HG02623 (cell line): ENCODE data around the gene XPNPEP2.

Source experiments
- ATAC-seq: cut with Tn5 transposase; IDR thresholded peaks from one replicate; pipeline ENCODE4 v1.9.1; 2021; ENCODE audit warnings: moderate library complexity; ENCODE audit not compliant: unreplicated experiment

The XPNPEP2 gene, protein sequence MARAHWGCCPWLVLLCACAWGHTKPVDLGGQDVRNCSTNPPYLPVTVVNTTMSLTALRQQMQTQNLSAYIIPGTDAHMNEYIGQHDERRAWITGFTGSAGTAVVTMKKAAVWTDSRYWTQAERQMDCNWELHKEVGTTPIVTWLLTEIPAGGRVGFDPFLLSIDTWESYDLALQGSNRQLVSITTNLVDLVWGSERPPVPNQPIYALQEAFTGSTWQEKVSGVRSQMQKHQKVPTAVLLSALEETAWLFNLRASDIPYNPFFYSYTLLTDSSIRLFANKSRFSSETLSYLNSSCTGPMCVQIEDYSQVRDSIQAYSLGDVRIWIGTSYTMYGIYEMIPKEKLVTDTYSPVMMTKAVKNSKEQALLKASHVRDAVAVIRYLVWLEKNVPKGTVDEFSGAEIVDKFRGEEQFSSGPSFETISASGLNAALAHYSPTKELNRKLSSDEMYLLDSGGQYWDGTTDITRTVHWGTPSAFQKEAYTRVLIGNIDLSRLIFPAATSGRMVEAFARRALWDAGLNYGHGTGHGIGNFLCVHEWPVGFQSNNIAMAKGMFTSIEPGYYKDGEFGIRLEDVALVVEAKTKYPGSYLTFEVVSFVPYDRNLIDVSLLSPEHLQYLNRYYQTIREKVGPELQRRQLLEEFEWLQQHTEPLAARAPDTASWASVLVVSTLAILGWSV

DNA sequence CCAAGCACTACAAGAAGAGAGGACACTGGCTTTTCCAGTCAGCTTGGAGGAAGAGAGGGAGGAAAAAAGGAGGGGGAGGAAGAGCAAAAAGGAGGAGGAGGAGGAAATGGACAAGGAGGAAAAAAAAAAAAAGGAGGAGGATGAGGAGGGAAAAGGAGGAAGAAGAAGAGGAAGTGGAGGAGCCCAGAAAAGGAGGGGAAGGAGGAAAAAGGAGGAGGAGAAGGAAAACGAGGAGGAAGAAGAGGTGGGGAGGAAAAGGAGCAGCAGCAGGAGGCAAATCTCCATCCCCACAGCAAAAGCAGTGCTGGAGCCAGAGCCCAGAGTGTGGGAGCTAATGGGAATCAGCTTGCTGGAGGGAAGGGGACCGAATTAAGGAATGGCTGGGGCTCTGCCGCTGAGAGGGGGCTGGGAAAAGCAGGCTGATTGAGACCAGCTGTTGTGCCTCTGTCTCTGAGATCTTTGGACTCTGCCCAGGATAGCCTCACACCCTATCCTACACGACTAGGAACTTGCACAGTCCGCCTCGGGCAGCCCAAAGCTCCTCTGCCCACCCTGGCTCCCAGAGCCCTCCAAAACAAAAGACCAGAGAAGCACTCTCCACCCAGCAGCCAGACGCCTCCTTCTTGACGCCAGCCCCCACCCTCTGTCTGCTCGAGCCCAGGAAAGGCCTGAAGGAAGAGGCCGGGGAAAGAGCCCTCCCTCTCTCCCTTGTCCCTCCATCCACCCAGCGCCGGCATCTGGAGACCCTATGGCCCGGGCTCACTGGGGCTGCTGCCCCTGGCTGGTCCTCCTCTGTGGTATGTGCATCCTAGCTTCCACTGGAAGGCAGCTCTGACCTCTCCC, at the start of gene XPNPEP2:
Gene XPNPEP2, plus strand, starts transcription at position 514 of the 843 bp plus-strand sequence. Its CDS starts 235 bp downstream, at position 749.
- ATAC-seq: no peak

DNA sequence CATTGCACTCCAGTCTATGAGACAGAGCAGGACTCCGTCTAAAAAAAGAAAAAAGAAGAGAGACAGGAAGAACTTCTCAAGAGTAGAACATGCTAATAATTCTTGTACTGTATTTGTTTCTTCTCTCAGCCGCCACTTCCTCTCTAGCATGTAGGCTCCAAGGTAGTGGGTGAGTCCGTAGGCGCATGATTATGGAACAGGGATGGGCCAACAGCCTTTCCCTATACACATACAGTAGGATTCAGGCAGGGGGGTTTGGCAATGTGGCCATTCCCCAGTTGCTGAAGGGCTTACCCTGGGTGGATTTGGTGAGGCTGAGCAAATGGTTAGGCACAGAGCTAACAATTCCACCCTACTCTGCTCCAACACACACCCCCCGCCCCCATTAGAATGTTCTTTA, 49.0 kb upstream of the XPNPEP2 start:
- no peak for ATAC-seq

DNA sequence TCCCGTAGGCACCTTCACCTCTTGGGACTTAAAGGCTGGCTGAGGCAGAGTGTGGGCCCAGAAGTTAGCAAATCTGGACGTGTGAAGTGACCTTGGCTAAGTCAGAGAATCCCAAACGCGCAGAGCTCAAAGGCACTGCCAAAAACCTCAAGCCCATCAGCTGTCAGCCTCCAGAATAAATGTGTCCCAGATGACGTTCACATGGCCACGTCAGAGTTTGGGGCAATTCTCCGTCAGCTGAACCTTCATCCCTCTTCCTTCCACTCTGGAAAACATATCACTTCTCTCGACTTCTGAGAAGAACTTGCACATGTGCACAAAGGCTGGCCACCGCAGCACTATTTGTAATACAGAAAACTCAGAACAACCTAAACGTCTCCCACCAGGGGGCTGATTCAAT, 48.3 kb upstream of the XPNPEP2 start:
- no peak for ATAC-seq

DNA sequence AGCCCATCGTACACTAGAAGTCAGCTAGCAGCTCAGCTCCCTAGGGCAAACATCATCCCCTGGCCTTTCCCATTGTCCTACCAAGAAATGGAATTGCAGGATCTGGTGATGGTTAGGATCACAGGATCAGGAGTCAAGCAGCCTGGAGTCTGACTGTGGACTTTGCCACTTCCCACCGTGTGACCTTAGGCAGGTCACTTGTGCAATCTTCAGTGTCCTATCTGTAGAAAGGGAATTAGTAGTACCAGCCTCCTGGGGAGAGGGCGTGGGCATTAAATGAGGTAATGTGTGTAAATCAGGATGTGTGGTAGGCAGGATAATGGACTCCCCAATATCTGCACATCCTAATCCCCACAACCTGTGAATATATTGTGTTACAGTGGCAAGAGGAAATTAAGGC, 45.4 kb upstream of the XPNPEP2 start:
- no peak for ATAC-seq

DNA sequence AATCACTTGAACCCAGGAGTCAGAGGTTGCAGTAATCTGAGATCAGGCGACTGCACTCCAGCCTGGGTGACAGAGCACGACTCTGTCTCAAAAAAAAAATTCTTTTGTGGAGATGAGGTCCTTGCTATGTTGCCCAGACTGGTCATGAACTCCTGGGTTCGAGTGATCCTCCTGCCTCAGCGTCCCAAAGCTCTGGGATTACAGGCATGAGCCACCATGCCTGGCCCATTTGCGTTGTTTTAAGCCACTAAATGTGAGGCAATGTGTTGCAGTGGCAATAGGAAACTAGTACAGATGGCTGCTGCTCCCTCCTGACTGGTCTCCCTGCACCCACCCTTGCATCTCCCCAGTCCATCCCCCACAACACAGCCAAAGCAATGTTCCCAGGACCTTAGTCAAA, 44.0 kb upstream of the XPNPEP2 start:
- ATAC-seq: no peak

DNA sequence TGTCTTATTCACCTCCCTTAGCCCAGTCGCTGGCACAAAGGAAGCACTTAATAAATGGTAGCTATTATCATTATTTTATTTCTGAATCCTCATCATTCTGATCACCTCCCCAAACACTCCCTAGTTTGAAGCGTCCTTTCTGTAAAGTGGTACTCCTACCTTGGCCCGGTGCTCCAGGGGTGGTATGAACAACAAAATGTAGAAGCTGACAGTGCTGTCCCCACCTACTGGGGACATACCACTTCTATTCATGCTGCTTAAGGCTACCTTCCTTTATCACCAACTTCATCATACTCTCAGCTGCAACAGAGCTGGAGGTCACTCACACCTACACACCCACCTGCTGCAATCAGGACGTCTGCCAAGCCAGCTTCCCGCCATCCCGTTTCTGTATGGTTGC, 43.2 kb upstream of the XPNPEP2 start:
- no peak for ATAC-seq

DNA sequence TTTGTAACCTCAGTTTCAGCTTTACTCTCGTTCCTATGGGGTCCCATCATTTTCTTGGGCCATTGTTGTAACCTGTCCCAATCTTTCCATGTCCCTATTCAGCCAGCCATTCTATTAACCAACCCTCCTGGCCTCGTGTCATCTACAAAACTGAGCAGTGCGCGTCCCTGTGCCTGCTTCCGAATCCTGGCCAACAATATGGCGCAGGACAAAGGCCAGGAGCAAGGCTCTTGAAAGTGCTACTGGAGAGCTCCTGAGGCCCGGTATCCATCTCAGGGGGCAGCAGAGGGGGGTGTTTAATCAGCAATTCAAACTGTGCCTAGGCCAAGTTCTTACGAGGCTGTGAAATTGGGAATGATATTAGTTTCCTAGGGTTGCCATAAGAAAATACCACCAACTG, 42.8 kb upstream of the XPNPEP2 start:
- no peak for ATAC-seq

DNA sequence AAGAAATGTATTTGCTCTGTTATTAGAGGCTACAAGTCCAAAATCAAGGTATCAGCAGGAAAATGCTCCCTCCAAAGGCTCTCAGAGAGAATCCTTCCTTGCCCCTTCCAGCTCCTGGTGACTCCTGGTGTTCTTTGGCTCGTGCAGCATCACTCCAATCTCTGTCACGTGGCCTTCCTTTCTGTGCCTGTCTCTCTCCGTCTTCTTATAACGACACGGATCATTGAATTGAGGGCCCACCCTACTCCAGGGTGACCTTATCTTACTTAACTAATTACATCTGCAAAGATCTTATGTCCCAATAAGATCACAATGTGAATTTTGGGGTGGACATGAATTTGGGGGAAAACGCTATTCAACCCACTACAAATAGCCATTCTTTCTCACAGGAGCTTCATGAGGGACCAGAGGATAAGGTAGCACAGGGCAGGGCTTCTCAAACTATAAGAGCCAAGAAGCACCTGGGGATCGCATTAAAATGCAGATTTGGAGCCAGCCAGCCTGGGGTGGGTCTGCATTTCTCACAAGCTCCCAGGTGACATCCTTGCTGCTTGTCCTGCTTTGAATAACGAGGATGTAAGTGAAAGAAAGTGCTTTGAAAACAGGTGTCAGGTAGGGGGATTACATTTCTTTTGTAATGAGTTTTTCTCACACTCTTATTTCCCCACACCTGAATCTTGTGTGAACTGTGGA, 42.2 kb upstream of the XPNPEP2 start:
- no peak for ATAC-seq

DNA sequence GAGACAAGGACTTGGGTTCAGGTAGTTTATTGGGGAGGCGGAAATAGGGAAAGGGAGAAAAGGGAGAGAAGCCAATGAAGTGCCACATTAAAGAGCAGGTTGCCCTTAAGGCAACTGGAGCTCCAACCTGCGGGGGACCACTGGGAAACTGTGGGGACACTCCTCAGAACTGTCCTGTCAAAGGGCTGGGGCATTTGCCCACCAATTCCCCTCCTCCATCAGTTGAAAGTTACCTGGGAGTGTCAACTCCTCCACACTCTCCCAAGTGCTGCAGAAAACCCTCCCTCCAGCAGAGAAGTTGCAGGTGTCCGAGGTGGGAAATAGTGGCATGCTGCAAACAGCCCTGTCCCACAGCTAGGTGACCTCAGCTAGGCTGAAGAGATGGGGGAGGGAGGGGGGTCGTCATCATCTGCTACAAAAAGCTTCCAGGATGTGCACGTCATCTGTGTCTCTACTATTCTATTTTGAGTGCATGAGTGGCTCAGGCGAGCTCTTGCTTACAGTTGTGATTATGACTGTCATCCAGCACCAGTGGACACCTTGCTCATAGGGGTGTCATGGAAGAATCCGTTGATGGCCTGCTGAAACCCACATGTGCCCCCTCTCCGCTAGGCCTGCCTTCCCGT, 41.5 kb upstream of the XPNPEP2 start:
- no peak for ATAC-seq

DNA sequence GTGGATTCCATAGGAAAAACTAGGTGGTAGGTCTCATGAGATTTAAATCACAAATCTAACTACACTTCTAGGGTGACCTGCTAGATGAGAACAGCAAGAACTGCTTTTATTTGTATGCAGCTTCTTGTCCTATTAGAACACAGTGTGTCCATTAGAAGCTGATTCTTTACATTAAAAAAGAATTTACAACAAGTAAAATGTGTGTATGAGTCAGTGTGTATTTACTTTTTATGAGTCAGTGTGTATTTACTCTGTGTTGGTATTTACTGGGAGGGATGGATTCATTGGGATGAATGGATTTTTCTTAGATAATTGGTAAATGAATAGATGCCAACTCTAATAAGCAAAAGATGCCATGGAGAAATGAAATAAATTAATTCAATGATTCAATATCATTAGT, 40.6 kb upstream of the XPNPEP2 start:
- ATAC-seq: no peak

DNA sequence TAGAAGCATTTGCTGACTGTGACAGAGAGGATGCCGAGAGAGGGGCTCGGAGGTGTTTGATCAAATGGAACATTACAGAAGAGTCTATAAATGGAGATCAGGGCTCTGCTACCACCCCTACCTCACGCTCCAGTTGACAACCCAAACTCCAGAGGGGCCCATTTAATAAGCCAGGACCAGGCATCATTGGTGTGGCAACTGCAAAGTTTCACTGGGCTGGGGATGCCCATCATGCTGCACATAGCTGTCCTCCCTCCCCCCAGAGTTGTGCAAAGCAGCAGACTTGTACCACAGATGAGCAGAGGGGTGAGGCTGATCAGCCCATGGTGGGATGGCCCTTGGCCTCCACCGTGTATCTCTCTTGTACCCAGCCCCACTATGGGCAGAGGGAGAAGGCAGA, 38.2 kb upstream of the XPNPEP2 start:
- no peak for ATAC-seq

DNA sequence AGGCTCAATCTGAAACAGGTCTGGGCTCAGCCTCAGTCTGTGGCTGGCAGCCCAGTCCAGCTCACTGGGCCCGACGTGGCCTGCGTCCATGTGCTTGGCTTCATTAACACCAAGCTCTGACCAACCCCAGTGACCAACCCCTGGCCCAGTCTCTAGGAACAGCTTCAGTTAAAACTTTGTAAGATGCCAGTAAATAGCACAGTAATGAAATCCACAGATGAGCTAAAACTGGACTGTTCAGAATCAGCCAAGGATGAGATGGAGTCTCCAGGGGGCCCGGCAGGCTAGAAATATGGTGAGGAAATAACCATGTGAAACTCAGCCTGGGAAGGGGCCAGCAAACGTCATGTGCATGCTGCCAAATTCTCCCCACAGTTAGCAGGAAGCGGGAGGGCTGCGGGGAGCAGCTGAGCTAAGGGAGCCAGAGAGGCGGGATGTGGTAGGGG, 37.1 kb upstream of the XPNPEP2 start:
- ATAC-seq: no peak

DNA sequence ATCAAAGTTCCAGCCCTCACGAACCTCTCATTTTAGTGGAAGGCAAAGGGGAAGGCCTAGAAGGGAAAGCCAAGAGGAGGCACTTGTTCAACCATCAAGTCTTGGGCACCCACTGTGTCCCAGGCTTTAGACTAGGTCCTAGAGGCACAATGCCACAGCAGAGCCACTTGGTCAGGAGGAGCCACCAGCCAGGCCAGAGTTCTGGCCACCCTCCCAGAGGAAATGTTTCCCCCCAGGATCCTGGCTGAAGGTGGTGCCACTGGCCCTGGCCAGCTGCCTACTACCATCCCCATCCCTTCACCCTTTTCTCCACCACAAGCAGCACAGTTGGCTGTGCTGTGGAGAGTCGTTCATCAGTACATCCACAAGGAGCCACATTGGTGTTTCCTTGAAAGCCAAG, 34.3 kb upstream of the XPNPEP2 start:
- ATAC-seq: no peak

DNA sequence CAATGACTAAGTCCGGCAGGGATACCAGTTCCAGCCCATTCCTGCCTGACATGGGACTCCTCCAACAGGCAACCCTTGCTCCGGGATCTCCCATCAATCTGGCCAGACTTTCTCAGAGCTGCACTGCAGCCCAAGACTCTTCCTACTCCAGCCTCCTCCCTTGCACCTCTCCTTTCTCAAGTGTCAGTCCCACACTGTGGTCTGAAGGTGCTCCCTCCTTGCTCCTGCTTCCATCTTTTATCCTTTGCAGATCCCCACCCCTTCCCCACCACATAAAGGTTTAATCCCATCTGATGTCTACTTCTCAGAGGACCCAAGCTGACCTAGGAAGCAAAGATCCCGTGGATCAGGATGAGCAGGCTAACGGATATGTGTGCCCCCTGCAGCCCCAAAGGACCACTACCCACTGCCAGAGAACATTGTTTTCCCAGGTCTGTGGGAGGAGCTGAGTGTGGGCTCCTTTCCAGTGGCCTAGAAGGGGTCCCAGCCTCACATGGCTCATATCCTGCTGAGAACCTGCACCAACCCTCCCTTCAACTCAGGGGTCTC, 33.3 kb upstream of the XPNPEP2 start:
- ATAC-seq: no peak

DNA sequence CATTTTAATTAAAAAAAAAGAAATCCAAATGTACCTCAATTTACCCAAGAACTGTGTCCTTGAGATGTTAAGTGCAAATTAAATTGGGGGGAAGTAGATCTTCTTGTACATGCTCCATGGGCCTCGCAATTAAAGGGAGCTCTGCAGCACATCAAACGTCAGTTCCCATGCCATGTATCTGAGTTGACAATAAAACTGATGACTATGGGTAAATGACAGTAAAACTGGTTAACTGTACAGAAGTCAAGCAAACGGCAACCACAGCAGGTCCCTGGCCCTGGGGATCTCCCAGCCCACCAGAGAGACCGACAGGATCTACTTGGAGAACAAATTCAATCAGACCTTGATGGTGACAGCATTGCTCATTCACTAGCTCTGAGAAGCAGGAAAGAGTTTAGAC, 32.8 kb upstream of the XPNPEP2 start:
- no peak for ATAC-seq

DNA sequence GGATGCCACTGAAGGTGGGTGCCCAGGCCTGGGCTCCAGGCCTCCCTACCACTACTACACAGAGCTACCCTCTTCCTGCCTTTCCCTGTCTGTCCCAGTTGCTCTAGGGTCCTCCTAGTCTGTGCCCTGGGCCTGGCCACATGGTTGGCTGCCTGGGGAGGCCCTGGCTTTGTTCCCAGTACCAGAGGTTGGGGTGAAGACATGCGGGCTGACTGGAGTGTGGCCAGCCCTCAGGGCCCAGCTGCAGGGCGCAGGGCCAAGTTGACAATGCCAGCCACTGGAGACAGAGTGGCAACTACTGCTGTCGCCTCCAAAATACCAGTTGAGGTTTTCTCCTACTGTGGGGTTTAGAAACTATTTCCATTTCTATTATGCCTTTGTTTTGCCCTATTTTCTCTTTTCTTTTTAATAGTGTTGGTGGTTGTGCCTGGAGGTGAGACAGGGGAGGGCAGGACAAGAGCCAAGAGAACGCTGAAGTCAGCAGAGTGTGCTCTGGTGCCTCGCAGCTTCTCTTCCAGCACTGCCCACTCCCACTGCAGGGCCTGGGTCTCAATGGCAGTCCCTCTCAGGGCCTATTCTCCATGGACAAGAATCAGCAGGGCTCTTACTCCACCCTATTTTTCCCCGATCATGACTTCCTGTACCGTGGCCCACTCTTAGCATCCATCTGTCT, 32.2 kb upstream of the XPNPEP2 start:
- ATAC-seq: no peak

DNA sequence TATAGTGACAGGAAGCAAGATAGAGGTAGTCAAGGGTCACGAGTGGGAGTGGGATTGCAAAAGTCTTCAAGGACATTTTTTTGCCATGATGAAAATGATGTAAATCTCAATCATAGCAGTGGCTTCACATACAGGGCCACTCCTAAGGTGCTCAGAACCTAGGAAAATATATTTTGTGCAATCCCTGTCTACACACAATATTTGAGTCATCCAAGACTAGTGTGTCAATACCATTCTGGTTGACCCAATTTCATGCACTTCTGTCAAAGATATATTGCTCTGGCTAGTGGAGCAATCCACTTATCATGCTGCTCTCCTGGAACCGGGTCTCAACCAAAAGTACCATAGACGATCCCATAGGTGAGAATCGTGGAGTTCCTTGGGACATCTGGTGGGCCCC, 24.2 kb upstream of the XPNPEP2 start:
- no peak for ATAC-seq

DNA sequence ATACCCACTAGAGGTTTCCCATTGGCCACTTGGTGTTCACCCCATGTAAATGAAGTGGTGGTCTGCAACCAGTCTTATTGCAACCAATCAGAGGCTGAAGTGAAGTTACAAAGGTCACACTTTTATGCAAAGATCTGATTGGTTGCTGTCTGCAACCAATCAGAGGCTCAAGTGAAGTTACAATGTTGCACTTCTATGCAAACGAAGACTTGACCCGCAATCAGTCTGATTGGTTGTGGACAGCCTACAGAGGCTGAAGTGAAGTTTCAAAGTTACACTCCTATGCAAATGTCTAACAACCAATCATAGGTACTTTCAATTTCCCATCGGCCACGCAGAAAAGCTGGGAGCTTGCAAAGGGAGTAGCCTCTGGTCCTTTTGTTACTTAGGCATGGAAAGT, 22.3 kb upstream of the XPNPEP2 start:
- ATAC-seq: no peak

DNA sequence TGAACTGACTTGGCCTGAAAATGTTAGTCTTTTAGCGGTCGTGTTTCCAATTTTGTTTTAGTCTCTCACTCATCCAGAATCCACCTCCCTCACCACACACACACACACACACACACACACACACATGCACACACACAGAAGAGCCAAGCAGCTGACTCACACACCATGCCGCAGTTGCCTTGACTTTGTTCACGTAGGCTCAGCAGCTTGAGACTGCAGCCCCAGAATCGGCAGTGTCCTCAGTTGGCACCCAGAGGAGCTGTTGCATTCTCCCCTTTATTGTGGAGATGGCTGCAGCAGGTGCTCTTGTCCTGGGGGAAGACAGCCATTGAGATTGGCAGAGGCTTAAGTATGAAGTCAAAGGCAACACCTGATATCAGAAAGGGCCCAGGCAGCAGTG, 20.9 kb upstream of the XPNPEP2 start:
- no peak for ATAC-seq

DNA sequence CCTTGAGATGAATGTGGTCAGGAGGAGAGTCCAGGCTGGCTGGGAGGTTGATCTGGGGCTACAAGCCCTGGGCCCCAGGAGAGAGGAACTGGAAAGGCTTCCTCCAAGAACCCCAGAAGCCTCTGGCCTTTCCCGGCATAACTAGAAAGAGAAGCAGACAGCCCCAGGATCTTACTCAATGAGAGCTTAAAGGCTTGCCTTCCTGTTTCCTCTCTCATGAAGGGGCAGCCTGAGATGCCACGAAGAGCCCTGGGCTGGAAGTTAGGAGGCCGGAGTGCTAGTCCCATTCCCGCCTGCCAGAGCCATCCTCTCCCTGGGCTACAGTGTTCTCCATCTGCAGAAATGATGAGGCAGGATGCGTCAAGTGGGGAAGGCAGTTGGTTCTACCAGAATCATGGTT, 20.1 kb upstream of the XPNPEP2 start:
- no peak for ATAC-seq
